ENCODE measurements around the gene FBXO38.

The FBXO38 gene

GRCh38 chr5:148406406-148406805 is 22.6 kb downstream of the FBXO38 start:
- no peak for TF ChIP-seq POLR2A (IDR thresholded peaks at IDR 0.05; ENCODE audit: extremely low read depth, insufficient read length)
- TF ChIP-seq, protein P1, sequence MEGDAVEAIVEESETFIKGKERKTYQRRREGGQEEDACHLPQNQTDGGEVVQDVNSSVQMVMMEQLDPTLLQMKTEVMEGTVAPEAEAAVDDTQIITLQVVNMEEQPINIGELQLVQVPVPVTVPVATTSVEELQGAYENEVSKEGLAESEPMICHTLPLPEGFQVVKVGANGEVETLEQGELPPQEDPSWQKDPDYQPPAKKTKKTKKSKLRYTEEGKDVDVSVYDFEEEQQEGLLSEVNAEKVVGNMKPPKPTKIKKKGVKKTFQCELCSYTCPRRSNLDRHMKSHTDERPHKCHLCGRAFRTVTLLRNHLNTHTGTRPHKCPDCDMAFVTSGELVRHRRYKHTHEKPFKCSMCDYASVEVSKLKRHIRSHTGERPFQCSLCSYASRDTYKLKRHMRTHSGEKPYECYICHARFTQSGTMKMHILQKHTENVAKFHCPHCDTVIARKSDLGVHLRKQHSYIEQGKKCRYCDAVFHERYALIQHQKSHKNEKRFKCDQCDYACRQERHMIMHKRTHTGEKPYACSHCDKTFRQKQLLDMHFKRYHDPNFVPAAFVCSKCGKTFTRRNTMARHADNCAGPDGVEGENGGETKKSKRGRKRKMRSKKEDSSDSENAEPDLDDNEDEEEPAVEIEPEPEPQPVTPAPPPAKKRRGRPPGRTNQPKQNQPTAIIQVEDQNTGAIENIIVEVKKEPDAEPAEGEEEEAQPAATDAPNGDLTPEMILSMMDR (IDR thresholded peaks at IDR 0.05; ENCODE audit: low read depth, low read length): no peak
- TF ChIP-seq, protein P2, sequence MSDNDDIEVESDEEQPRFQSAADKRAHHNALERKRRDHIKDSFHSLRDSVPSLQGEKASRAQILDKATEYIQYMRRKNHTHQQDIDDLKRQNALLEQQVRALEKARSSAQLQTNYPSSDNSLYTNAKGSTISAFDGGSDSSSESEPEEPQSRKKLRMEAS (IDR thresholded peaks at IDR 0.05; ENCODE audit: low read depth, low read length): no peak
- DNase-seq (ENCODE audit: low read depth): no peak
- no peak overlapping the region for H3K4me3 ChIP-seq (ENCODE audit: low read depth, low read length)

- no peak overlapping the region for H3K4me3 ChIP-seq (ENCODE audit: low read depth, low read length)
- no peak for TF ChIP-seq POLR2A (IDR thresholded peaks at IDR 0.05; ENCODE audit: extremely low read depth, insufficient read length)
- TF ChIP-seq, protein P2 (IDR thresholded peaks at IDR 0.05; ENCODE audit: low read depth, low read length): no peak
- no peak for TF ChIP-seq MYC (IDR thresholded peaks at IDR 0.05; ENCODE audit: low read depth, low read length)
- TF ChIP-seq, protein P1 (IDR thresholded peaks at IDR 0.05; ENCODE audit: low read depth, low read length): no peak
- DNase-seq (ENCODE audit: low read depth): no peak
These were observed 24.3 kb downstream of the FBXO38 start for GRCh38 chr5:148408092-148408491.

GRCh38 chr5:148412124-148412523 is 28.4 kb downstream of the FBXO38 start:
- DNase-seq (ENCODE audit: low read depth): no peak
- H3K4me3 ChIP-seq (ENCODE audit: low read depth, low read length): no peak overlapping the region
- TF ChIP-seq POLR2A (IDR thresholded peaks at IDR 0.05; ENCODE audit: extremely low read depth, insufficient read length): no peak
- TF ChIP-seq, protein P1 (IDR thresholded peaks at IDR 0.05; ENCODE audit: low read depth, low read length): no peak
- TF ChIP-seq MYC (IDR thresholded peaks at IDR 0.05; ENCODE audit: low read depth, low read length): no peak
- TF ChIP-seq, protein P2 (IDR thresholded peaks at IDR 0.05; ENCODE audit: low read depth, low read length): no peak

DNA sequence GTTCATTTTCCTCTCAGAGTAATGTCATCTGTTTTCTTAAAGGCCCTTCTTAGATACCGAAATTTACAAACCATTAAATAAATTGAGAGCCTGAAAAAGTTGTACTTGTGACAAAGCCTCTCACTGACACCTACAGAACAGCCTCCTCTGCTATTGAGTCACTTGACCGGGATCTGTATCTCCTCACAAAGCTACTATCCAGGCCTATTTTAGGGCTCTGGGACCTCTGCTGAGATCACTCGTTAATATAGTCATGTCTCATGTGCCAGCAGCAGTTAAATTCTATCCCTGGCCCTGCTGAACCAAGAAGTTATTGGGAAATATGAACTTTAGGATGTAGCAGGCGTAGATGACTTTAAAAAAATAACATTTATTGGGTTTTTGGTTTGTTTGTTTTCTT is 31.1 kb downstream of the FBXO38 start:
- H3K4me3 ChIP-seq (ENCODE audit: low read depth, low read length): no peak overlapping the region
- TF ChIP-seq MYC (IDR thresholded peaks at IDR 0.05; ENCODE audit: low read depth, low read length) (no peak), POLR2A (IDR thresholded peaks at IDR 0.05; ENCODE audit: extremely low read depth, insufficient read length) (no peak)
- TF ChIP-seq, protein P2 (IDR thresholded peaks at IDR 0.05; ENCODE audit: low read depth, low read length): no peak
- TF ChIP-seq, protein P1 (IDR thresholded peaks at IDR 0.05; ENCODE audit: low read depth, low read length): no peak
- DNase-seq (ENCODE audit: low read depth): no peak

DNA sequence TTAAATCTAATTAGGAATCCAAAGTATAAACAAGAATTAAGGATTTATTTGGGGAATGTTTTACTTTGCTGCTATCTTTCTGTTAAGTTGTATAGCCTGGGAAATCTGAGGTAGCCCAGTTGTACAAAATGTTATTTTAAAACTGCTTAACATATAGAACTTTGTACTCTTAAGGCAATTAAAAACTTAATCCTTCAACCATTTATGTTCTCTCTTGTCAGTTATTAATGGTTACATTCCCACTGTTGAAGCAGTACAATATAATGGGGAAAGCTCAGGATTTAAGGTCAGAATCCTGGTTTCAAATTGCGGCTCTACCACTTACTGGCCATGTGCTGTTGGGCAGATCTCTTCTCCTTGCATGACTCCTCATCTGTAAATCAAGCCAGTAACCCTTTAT is 32.7 kb downstream of the FBXO38 start:
- no peak for TF ChIP-seq POLR2A (IDR thresholded peaks at IDR 0.05; ENCODE audit: extremely low read depth, insufficient read length)
- TF ChIP-seq, protein P2 (IDR thresholded peaks at IDR 0.05; ENCODE audit: low read depth, low read length): no peak
- TF ChIP-seq, protein P1 (IDR thresholded peaks at IDR 0.05; ENCODE audit: low read depth, low read length): no peak
- no peak for TF ChIP-seq MYC (IDR thresholded peaks at IDR 0.05; ENCODE audit: low read depth, low read length)
- DNase-seq (ENCODE audit: low read depth): no peak
- H3K4me3 ChIP-seq (ENCODE audit: low read depth, low read length): no peak overlapping the region

DNA sequence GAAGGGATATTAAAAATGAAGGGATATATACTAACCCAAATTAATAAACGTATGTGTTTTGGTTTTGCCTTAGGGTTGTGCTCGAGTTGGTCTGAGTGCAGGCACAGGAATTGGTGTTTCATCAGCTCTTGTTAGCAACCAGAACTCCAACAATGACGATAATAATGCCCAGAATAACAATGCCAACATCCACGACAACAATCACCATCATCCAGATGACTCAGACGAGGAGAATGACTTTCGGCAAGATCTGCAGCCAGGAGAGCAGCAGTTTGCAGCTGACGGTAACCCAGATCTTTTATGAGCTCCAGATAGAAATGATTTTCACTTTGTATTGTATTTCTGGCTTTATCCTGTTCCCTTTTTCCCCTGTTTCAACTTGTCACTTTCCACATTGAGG is 33.2 kb downstream of the FBXO38 start:
- no peak for DNase-seq (ENCODE audit: low read depth)
- H3K4me3 ChIP-seq (ENCODE audit: low read depth, low read length): no peak overlapping the region
- TF ChIP-seq POLR2A (IDR thresholded peaks at IDR 0.05; ENCODE audit: extremely low read depth, insufficient read length): no peak
- TF ChIP-seq MYC (IDR thresholded peaks at IDR 0.05; ENCODE audit: low read depth, low read length): no peak
